Ovary (tissue), 3 donors: ENCODE data around the gene TK2.
"Not testable (repeated sequence)": the region's sequence is repeated elsewhere in the genome, so short reads cannot be mapped to it uniquely, and the experiment has no call there.

ENCODE experiments used
- POLR2A ChIP-seq: fragments of 450-650 bp; IDR thresholded peaks from one replicate; pipeline ENCODE4 v1.6.1; 2017; ENCODE audit warnings: antibody characterized with exemption, mild to moderate bottlenecking, moderate library complexity
- TF ChIP-seq, protein P1 (sequence below), 3 donors: fragments of 450-650 bp in 2 of 3; fragments of 200-600 bp in 1 of 3; IDR thresholded peaks; one replicate each; pipeline versions ENCODE4 v1.5.1 to v1.8.0; 2016 to 2022; ENCODE audit warnings: antibody characterized with exemption in 3 of 3, mild to moderate bottlenecking in 1 of 3
- donor health status: DM: no; HTN: no; CAD: no.

DNA sequence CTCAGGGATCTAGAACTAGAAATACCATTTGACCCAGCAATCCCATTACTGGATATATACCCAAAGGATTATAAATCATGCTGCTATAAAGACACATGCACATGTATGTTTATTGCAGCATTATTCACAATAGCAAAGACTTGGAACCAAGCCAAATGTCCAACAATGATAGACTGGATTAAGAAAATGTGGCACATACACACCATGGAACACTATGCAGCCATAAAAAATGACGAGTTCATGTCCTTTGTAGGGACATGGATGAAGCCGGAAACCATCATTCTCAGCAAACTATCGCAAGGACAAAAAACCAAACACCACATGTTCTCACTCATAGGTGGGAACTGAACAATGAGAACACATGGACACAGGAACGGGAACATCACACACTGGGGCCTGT, 48.4 kb downstream of the TK2 start:
- not testable (repeated sequence) for TF ChIP-seq POLR2A
- TF ChIP-seq, protein P1, sequence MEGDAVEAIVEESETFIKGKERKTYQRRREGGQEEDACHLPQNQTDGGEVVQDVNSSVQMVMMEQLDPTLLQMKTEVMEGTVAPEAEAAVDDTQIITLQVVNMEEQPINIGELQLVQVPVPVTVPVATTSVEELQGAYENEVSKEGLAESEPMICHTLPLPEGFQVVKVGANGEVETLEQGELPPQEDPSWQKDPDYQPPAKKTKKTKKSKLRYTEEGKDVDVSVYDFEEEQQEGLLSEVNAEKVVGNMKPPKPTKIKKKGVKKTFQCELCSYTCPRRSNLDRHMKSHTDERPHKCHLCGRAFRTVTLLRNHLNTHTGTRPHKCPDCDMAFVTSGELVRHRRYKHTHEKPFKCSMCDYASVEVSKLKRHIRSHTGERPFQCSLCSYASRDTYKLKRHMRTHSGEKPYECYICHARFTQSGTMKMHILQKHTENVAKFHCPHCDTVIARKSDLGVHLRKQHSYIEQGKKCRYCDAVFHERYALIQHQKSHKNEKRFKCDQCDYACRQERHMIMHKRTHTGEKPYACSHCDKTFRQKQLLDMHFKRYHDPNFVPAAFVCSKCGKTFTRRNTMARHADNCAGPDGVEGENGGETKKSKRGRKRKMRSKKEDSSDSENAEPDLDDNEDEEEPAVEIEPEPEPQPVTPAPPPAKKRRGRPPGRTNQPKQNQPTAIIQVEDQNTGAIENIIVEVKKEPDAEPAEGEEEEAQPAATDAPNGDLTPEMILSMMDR (IDR thresholded peaks at IDR 0.05), result not testable (repeated sequence)
